Astrocyte (in vitro differentiated cells and primary cell): ENCODE results near the gene MORN1.

Experiments used
- EZH2 ChIP-seq: IDR thresholded peaks from 2 replicates; pipeline ENCODE4 v1.6.1; 2012; ENCODE audit warnings: mild to moderate bottlenecking, low read length, inconsistent platforms; ENCODE audit not compliant: insufficient read depth
- TF ChIP-seq, protein P1 (sequence below): IDR thresholded peaks from 2 replicates; pipeline ENCODE4 v1.5.1; 2011; ENCODE audit warnings: low read depth, mild to moderate bottlenecking, inconsistent platforms, low read length, moderate library complexity; ENCODE audit not compliant: insufficient read depth

DNA sequence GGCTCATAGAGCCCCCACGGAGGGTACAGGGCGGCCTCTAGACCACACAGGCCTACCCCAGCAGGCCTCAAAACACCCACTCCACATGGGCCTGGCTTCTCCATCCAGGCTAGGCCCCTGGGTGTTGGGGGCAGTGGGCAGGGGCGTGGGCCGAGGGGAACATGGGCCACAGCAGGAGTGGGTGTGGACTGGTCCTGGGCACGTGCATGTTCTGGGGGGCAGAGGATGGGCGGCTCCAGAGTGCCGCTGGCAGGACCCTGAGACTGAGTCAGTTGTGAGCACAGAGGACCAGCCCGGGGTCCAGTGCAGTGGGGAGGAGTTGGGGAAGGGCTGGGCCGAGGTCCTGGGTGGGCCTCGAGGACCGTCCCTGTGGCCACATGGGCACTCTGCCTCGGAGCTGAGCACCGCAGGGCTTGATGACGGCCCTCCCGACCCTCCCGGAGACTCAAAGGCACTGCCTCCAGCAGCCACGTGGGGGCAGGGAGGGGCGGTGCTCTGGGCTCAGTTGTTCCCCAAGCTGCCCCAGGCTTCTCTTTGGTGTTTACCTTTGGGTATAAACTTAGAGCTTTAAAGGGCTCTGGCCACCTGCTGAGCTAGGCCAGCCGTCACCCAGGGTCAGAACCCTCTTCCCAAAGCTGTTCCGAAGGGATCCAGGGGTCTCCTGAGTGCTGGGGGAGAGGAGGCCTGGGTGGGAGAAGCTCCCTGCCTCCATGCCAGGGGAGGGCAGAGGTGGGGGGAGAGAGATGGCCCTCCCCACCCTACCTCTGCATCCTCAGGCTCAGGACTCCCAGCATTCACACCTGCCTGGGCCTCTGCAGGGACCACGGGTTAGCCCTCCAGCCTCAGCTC is 79.9 kb downstream of the MORN1 start:
- TF ChIP-seq, protein P1, sequence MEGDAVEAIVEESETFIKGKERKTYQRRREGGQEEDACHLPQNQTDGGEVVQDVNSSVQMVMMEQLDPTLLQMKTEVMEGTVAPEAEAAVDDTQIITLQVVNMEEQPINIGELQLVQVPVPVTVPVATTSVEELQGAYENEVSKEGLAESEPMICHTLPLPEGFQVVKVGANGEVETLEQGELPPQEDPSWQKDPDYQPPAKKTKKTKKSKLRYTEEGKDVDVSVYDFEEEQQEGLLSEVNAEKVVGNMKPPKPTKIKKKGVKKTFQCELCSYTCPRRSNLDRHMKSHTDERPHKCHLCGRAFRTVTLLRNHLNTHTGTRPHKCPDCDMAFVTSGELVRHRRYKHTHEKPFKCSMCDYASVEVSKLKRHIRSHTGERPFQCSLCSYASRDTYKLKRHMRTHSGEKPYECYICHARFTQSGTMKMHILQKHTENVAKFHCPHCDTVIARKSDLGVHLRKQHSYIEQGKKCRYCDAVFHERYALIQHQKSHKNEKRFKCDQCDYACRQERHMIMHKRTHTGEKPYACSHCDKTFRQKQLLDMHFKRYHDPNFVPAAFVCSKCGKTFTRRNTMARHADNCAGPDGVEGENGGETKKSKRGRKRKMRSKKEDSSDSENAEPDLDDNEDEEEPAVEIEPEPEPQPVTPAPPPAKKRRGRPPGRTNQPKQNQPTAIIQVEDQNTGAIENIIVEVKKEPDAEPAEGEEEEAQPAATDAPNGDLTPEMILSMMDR = no peak
- no peak for TF ChIP-seq EZH2
